HUDEP-2 (cell line): Measurements from ENCODE around the gene QRICH1.

Source experiments
- DNase-seq, 76 experiments: peaks; one replicate each; lab custom pipeline; 2025; ENCODE audit not compliant: unreplicated experiment in 76 of 76; lab: John Stamatoyannopoulos, UW

The QRICH1 gene

GRCh38 chr3:49035281-49035680 is 58.6 kb downstream of the QRICH1 start:
- no peak for DNase-seq

GRCh38 chr3:49034650-49035049 is 59.2 kb downstream of the QRICH1 start:
- DNase-seq = no peak

GRCh38 chr3:49032646-49033304 is 61.1 kb downstream of the QRICH1 start:
- no peak for DNase-seq

GRCh38 chr3:49030321-49030720 is 63.5 kb downstream of the QRICH1 start:
- DNase-seq = peak in 6 of 76 experiments; percentile 4 to 22 (median 15)

- DNase-seq = no peak
These were observed 64.3 kb downstream of the QRICH1 start for GRCh38 chr3:49029563-49029884.

- DNase-seq = peak in 72 of 76 experiments; percentile 49 to 93 (median 86)
These were observed 65.0 kb downstream of the QRICH1 start, which contains the start of gene IMPDH2 for GRCh38 chr3:49028673-49029562. IMPDH2 (minus strand) TSS chr3:49029398; CDS start chr3:49029350, 48 bp downstream.

- no peak for DNase-seq
These were observed 65.6 kb downstream of the QRICH1 start for GRCh38 chr3:49028298-49028672.

- no peak for DNase-seq
These were observed 66.2 kb downstream of the QRICH1 start for GRCh38 chr3:49027634-49028033.

- no peak for DNase-seq
These were observed 67.3 kb downstream of the QRICH1 start for GRCh38 chr3:49026536-49026935.

GRCh38 chr3:49025793-49026520 is 67.9 kb downstream of the QRICH1 start:
- DNase-seq = no peak

- DNase-seq = peak in 72 of 76 experiments; percentile 47 to 95 (median 83)
These were observed 68.7 kb downstream of the QRICH1 start for GRCh38 chr3:49025005-49025792.

- DNase-seq = no peak
These were observed 69.4 kb downstream of the QRICH1 start for GRCh38 chr3:49024449-49024848.

GRCh38 chr3:49023775-49024174 is 70.1 kb downstream of the QRICH1 start:
- DNase-seq = no peak

- peak in 13 of 76 experiments; percentile 8 to 65 (median 28) for DNase-seq
These were observed 71.1 kb downstream of the QRICH1 start for GRCh38 chr3:49022688-49023171.

GRCh38 chr3:49021813-49022687 is 71.8 kb downstream of the QRICH1 start, which contains the start of gene NDUFAF3:
NDUFAF3 (plus strand) TSS chr3:49022121; CDS start chr3:49022145, 24 bp downstream.
- DNase-seq = peak in 74 of 76 experiments; percentile 46 to 92 (median 82)

- DNase-seq = peak; percentile 70 to 99 (median 97)
These were observed 72.6 kb downstream of the QRICH1 start for GRCh38 chr3:49021213-49021812.

- DNase-seq = peak in 22 of 76 experiments; percentile 14 to 62 (median 34)
These were observed 73.3 kb downstream of the QRICH1 start for GRCh38 chr3:49020330-49021212.

- DNase-seq = peak in 1 of 76 experiments; percentile 34
These were observed 73.9 kb downstream of the QRICH1 start for GRCh38 chr3:49019941-49020329.
